ENCODE measurements around the gene LRRC17.

DNA sequence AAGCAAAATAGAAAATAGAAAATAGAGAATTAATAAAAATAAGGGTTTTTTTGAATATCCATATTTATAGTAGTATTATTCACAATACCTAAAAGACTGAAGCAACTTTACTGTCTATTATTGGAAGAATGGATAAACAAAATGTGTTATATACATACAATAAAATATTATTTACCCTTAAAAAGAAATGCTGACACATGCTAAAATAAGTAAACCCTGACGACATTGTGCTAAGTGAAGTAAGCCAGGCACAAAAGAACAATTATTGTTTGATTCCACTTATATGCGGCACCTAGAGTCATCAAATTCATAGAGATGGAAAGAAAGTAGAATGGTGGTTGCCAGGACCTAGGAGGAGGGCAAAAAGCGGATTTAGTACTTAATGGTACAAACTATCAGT lies 39.0 kb downstream of the LRRC17 start:
- TF ChIP-seq, protein P1, sequence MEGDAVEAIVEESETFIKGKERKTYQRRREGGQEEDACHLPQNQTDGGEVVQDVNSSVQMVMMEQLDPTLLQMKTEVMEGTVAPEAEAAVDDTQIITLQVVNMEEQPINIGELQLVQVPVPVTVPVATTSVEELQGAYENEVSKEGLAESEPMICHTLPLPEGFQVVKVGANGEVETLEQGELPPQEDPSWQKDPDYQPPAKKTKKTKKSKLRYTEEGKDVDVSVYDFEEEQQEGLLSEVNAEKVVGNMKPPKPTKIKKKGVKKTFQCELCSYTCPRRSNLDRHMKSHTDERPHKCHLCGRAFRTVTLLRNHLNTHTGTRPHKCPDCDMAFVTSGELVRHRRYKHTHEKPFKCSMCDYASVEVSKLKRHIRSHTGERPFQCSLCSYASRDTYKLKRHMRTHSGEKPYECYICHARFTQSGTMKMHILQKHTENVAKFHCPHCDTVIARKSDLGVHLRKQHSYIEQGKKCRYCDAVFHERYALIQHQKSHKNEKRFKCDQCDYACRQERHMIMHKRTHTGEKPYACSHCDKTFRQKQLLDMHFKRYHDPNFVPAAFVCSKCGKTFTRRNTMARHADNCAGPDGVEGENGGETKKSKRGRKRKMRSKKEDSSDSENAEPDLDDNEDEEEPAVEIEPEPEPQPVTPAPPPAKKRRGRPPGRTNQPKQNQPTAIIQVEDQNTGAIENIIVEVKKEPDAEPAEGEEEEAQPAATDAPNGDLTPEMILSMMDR (conservative IDR thresholded peaks at IDR 0.05; ENCODE audit: low read depth, low read length), result no peak
- no peak for TF ChIP-seq EZH2 (IDR thresholded peaks at IDR 0.05; ENCODE audit: low read length, unreplicated experiment)
- no peak for TF ChIP-seq EZH2phosphoT487 (IDR thresholded peaks at IDR 0.05; ENCODE audit: borderline replicate concordance, low read length)
